SK-N-DZ (cell line): ENCODE measurements around the gene UBA6.
A peak's percentile ranks its signal among the peaks of the same experiment; 100 is the strongest.
"Not testable (repeated sequence)": the region's sequence is repeated elsewhere in the genome, so short reads cannot be mapped to it uniquely, and the experiment has no call there.

Source experiments
- DNase-seq: peaks from one replicate; pipeline ENCODE4 v3.0.0-alpha.2; 2015; ENCODE audit warnings: low spot score

UBA6 gene

DNA sequence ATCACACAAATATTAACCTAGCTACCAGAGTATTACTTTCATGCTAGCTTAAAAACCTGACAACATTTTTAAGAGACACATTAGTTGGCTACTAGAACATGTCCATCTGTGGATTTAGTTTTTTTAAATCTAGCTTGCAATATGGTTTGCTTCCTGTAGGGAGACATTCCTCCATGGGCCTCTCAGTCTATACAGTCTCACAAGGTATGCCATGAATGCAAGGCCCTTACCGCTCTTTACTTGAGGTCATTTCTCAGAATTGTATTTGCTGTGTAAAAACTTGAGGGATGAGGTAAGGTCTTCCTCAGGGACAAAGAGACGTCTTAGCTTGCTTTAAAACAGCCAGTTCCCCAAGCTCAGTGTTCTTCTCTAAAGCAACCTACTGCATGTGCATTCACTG lies 26.9 kb downstream of the UBA6 start:
- no peak for DNase-seq

DNA sequence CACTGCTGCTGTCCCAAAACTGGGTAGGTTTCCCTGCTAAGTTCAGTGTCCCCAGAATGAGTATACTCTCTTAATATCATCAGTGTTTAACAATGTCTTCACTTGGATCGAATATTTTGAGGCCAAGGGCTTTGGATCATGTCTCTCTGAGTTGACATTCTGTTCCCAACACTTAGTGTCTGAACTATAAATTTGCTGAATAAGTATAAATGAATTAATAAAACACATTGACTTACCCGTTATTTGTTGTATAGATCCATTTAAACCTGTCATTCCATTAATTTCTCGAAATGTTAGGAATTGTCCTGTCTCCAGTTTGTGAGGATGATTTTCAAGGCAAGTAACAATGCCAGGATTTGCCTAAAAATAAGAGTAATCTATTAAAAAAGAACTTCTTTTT lies 32.6 kb downstream of the UBA6 start:
- no peak for DNase-seq

DNA sequence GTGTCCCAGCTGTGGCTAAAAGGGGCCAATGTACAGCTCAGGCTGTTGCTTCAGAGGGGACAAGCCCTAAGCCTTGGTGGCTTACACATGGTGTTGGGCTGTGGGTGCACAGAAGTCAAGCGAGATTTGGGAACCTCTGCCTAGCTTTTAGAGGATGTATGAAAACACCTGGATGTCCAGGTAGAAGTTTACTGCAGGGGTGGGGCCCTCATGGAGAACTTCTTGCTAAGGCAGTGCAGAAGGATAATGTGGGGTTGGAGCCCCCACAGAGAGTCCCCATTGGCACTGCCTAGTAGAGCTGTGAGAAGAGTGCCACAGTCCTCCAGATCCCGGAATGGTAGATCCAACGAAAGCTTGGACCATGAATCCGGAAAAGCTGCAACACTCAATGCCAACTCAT lies 40.5 kb downstream of the UBA6 start:
- DNase-seq: no peak

DNA sequence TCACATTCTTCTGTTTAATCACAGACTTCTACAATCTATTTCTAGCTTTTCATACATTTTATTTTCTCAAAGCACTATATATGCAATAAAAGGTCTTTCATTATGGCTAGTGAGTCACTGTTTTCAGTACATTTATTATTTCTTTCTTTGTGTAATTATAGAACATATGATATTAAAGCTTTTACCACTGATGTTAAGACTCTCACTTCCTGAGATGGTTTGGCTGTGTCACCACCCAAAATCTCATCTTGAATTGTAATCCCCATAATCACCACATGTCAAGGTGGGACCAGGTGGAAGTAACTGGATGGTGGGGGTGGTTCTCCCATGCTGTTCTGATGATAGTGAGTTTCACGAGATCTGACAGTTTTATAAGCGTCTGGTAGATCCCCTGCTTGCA lies 41.9 kb downstream of the UBA6 start:
- DNase-seq: no peak

DNA sequence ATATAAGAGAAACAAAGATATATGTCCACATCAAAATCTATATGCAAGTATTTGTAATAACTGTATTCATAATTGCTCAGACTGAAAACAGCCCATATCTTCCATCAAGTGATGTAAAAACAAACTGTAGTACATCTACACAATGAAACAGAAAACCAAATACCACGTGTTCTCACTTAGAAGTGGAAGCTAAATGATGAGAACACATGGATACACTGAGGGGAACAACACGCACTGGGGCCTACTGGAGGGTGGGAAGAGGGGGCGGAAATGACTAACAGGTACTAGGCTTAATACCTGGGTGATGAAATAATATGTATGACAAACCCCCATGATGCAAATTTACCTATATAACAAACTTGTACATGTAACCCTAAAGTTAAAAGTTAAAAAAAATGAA lies 42.7 kb downstream of the UBA6 start:
- no peak for DNase-seq

DNA sequence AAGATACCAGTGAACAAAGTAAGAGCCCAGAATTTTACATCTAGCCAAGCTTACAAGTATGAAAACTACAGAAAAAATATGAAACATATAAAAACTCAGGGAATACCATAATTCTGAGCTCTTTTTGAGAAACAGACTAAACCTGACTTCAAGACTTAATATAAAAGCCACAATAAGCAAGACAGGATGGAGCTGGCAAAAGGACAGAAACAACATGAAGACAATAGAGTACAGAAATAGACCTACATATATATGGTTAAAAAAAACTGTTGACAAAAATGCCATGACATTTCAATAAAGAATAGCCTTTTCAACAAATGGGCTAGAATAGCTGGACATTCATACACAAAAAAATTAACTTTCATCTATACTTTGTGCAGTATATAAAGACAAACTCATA lies 49.4 kb downstream of the UBA6 start:
- DNase-seq: no peak

DNA sequence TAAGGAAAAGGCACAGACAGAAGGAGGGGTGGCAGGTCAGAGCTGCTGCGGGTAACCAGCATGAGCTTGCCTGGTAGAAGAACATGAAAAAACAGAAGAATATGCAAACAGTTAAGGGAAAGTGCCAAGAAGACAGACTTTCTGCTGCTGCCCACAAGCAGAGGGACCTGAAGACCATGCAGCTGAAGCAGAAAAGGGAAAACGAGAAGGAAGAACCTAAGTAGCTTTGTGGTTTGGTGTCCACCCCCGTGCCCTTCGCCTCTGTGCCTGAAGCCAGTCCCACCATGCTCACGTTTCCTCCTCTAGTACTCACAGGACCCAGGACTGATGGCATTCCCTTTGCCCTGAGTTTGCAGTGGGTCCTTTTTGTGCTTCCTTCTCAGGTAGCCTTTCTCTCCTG lies 62.8 kb downstream of the UBA6 start:
- no peak for DNase-seq

DNA sequence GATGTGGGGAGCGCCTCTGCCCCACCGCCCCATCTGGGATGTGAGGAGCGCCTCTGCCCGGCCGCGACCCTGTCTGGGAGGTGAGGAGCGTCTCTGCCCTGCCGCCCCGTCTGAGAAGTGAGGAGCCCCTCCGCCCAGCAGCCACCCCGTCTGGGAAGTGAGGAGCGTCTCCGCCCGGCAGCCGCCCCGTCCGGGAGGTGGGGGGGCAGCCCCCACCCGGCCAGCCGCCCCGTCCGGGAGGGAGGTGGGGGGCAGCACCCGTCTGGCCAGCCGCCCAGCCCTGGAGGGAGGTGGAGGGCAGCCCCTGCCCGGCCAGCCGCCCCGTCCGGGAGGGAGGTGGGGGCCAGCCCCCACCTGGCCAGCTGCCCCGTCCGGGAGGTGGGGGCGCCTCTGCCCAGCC lies 64.0 kb downstream of the UBA6 start:
- not testable (repeated sequence) for DNase-seq

DNA sequence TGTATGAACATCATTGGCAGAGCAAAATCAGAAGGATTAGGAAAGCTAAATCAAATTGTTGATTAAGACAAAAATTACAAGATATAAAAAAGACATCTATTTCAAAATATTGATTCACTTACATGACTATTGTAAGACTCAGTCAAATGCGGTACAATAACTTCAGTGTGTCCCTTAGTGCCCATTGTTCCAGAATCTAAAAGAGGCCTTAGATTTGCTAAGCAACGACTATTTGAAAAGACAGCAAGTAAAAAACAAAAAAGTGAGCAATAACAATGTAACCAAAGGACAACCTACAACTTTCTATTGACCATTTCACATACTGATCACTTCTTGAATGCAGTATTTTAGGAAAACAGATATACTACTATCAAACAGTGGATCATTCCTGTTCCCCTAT lies 65.6 kb downstream of the UBA6 start:
- no peak for DNase-seq

DNA sequence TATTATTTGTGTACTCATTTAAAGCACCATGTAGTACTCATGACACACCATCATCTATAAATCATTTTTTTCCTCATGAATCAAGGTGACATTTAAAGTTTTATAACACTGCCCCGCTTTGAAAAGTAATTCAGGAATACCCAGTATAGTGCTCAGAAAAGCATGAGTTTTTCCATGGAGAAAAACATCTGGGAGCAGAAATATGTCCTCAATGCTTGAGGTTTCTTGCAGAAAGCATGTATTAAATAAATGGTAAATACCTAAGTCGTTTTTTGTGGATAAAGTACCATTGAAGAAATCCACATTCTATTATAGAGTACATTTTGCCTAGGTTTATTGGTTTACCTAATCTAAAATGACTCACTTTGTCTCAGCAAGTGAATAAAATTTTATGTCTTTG lies 66.2 kb downstream of the UBA6 start:
- DNase-seq: no peak

DNA sequence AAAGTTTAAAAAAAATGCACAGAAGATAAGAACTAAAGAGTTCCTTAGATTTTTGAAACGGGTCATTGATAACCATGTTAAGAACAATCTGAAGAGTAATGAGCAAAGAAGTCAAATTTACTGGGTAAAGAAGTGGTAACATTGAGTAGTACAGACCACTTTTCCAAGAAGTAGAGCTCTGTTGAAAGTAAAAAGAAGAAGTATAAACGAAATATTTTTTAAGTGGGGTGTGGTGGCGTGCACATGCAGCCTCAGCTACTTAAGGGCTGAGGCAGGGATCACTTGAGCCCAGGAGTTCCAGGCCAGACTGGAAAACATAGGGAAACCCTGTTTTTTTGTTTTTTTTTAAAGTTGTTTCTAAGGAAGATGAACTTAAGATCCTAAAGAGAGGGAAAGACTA lies 68.5 kb downstream of the UBA6 start:
- no peak for DNase-seq

DNA sequence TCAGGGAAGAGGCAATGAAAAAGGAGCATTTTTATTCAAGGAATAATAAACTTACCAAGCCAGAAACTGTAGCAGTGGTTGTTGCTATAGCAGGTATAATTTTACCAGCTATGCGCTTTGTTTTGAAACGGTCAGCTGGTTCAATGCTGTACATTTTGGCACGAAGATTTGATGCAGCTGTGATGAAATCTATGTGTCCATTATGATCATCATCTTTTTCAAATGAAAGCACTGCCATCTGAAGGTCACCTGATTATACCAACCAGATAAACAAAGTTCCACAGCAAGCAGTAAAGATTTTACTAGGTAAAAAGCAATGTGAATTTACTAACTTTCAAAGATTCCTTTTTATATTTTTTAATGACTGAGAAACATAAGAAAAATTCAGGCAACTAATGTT lies 76.0 kb downstream of the UBA6 start:
- DNase-seq: no peak

DNA sequence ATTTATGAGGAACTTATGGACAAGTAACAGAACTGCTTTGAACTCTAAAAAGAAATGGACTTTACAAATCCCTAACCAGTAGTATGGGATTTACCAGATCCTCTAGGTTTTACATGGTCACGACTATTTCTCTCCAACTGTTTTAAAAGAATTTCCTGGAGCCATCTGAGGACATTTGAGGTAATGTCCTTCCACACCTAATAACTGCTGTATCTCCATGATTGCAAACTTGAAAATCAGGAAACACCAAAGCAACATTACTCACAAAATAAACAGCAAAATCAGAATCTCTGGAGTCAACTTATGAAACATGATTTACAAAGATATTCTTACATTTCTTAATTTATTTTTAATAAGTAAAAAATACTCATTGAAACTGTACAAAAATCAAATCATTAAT lies 84.5 kb downstream of the UBA6 start:
- no peak for DNase-seq

DNA sequence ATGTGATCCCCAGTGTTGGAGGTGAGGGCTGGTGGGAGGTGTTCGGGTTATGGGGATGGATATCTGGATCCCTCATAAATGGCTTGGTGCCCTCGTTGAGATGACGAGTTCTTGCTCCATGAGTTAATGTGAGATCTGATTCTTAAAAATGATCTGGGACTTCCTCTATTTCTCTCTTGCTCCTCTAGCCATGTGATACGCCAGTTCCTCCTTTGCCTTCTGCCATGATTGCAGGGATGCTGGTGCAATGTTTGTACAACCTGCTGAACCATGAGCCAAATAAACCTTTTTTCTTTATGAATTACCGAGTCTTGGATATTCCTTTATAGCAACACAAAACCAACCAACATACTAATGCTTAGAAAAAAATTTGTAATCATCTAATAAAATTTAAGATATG lies 85.8 kb downstream of the UBA6 start:
- DNase-seq: no peak

DNA sequence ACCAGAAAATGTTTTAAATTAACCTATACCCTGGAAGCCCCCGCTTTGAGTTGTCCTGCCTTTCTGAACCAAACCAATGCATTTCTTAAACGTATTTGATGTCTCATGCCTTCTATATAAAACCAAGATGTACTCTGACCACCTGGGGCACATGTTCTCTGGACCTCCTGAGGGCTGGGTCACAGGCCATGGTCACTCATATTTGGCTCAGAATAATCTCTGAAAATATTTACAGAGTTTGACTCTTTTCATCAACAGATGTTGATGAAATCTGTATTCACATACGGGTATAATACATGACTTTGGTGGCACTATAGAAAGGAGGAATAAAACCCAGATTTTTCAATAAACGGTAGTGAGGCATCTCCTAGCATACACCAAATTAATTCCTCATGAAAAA lies 86.8 kb downstream of the UBA6 start:
- DNase-seq: no peak

DNA sequence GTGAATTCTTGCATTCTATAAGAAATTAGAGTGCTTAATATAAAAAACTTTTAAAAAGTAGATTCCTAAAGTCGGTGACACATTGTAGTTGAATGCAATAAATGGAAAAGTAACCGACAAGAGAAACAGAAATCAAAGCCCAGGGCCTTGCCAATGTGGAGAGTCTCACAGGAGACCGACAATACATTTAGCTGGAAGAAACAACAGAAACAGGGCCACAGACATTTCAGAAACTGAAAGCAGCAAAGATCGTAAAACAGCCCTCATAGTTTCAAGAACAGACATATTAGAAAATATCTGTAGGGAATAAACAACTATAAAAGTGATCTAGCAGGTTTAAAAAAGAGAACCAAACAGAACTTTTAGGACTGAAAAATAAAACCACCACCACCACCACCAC lies 92.9 kb downstream of the UBA6 start:
- no peak for DNase-seq

DNA sequence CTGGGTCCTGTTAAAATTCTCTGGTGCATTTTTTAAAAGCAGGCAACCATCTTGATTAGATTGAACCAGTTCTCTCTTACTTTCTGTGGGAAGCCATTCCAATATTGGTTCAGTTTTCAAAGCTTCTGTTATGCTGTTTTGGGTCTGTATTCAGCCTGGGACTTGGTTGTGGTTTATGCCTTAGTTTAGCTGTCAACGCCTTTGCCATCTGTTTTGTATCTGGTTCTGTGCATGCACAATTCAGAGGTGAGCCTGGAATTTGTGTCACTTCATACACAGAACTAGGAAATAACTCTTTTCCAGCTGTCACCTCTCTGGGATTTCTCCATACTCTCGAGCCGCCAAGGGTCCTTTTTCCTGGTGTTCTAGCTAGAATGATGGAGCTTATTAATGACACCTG lies 96.2 kb downstream of the UBA6 start:
- DNase-seq: peak; percentile 45

DNA sequence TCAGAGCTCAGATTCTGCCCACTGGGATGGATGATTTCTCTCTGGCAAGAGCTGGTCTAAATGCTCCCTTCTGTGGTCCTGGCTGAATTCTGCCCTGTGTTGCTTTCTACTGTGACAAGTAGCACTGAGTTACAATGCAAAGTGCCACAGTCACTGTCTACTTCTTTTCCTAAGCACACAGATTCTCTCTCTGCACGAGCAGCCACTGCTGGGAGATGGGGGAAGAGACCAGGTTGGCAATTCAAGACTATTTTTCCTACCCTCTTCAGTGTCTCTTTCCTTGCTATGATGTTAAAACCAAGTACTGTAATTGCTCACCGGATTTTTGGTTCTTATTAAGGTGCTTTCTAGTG lies 97.0 kb downstream of the UBA6 start:
- no peak for DNase-seq

DNA sequence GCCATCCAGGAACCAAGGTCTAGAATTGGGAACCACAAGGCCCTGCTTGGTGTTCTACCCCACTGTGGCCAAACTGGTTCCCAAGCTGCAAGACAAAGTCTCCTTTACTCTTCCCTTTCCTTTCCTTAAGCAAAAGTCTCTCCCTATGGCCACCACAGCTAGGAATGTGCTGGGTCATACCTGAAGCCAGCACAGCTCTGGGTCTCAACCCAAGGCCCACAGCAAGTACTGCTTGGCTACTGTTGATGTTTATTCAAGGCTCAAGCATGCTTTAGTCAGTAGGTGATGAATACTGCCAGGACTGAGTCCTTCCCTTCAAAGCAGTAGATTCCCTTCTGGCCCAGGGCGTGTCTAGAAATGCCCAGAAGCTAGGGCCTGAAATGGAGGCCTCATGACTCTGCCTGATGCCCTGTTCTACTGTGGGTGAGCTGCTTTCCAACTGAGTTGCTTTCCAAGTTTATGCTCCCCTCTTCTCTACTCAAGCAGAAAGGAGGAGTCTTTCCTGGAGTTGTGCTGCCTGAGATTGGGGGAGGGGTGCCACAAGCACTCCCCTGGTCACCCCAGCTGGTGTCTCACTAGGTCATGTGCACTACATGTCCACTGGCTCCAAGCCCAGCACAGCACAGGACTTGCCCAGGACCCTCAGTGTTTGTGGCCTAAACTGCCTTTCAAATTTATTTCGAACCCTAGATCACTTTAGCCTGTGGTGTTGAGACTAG lies 97.5 kb downstream of the UBA6 start:
- DNase-seq: no peak

DNA sequence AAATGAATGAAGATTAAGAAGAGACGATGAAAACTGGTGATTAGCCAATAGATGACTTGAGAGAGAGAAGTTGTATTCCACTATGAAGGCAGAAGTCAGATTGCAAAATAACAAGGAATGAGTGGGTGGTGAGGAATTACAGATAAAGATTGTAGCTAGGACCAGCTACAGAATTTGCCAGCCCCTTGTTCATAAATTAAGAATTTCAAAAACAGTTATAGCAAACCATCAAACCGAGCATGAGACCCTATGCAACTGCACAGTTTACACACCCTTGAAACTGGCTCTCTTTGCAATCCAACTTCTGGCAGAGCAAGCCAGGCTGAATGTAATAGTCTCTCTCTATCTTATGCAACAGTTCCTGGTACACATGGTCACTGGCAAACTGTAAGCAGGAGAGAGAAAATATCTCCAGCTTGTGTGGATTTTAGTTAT lies 107.2 kb downstream of the UBA6 start:
- no peak for DNase-seq

DNA sequence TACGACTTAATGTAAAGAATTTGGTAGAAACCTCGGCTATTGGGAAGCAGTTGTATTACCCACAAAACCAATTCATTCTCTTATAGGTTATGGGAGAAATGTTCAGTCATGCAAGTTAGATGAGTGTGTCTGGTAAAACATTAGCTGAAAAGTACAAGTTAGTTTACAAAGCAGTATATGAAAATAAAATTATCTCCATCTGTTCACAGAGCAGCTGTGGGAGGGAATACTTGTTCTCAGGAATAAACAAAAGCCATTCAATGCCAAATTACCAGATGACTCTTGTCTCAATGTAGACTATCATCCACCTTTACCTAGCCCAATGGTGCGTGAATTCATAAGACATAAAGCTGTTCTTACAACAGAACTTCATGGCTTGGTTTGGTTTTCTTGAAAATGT lies 113.8 kb downstream of the UBA6 start:
- DNase-seq: no peak

DNA sequence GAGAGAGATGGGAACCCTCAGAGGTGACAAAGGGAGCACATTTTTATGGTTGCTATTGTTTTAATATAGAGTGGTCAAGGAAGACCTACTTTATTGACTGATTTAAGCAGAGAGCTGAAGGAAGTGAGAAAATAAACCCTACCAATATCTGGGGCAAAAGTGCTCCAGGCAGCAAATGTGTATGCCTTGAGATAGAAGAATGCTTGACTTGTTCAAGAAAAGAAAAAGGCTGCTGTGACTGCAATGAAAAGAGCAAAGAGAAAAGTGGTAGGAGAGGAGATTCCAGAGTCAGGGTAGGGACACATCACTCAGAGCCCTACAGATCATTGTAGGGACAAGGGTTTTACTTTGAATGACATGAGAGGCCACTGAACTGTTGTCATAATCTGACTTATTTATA lies 116.5 kb downstream of the UBA6 start:
- no peak for DNase-seq

DNA sequence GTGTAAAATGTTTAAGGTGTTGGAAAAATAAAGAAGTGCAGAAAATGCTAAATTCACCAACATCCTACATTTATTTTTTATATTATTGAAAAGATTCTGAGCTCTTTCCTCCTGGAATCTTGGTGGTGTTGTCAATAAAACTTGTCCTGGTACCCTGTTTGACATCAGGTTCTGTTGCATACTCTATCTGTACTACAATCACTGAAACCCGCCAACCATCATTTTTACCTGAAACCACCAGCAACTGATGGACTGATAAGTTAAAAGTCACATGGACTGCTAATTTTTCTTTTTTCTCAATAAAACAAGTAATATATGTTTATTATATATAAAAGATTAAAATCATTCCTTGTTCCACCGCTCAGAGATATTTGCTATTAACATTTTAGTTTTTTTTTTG lies 119.0 kb downstream of the UBA6 start:
- DNase-seq: no peak

DNA sequence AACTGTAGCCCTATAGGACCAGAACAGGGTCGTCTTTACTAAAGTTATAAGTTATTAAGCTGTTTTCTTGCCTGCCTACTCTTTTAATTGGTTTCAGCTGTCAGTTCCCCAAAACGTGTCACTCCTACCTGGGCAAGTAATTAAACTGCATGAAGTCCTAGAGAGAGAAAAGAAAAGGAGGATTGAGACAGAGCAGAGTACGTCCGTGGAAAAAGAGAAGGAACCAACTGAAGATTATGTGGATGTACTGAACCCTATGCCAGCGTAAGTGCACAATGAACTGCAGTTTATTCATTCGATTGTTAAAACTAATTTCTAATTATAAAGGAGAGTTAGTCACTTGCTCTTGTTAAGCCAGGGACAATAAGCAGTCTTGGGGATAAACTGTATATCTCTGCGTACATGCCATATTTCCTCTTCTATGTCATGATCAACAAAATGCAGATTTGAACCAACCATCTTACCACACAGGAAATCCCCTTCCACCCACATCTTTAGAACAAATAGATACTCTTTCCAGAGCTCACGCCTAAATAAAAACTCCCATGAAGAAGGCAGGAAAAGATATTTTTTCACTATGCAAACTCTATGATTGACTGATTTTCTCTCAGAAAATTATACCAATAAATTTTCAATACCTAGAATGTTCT lies 119.6 kb downstream of the UBA6 start:
- DNase-seq: no peak
